Breast epithelium (tissue), 4 donors: Measurements from ENCODE around the gene ADNP. TPM values are rescaled to one million over a fixed set of nuclear protein-coding genes. Genes with fewer than 3 reads are reported as not detected.
A peak's percentile ranks its signal among the peaks of the same experiment; 100 is the strongest.

Experiments
- DNase-seq, 2 donors: peaks; one replicate each; pipeline ENCODE4 v3.0.0-alpha.2; 2019; ENCODE audit warnings: low spot score in 2 of 2
- H3K27ac ChIP-seq, 2 donors: fragments of 200-600 bp; sonication (generic) in 1 of 2; one replicate each; pipeline ENCODE4 v1.5.1; 2016 to 2019; ENCODE audit warnings: mild to moderate bottlenecking in 1 of 2
- H3K27me3 ChIP-seq, 2 donors: fragments of 200-600 bp; sonication (generic) in 1 of 2; one replicate each; pipeline versions ENCODE4 v1.5.1 to v1.6.0; 2017 to 2019; ENCODE audit warnings: control low read depth in 1 of 2, mild to moderate bottlenecking in 1 of 2
- H3K36me3 ChIP-seq: fragments of 200-600 bp; one replicate; pipeline ENCODE4 v1.5.1; 2019
- H3K4me1 ChIP-seq, 2 donors: fragments of 200-600 bp; sonication (generic); one replicate each; pipeline ENCODE4 v1.5.1; 2016 to 2019; ENCODE audit warnings: control low read depth in 1 of 2
- H3K4me3 ChIP-seq, 3 donors: fragments of 200-600 bp; sonication (generic); 1 replicate in 2 of 3; 2 replicates in 1 of 3; pipeline ENCODE4 v1.5.1; 2016 to 2019; ENCODE audit warnings: mild to moderate bottlenecking in 3 of 3, moderate library complexity in 2 of 3
- H3K9me3 ChIP-seq, 2 donors: fragments of 200-600 bp; sonication (generic) in 1 of 2; one replicate each; pipeline ENCODE4 v1.5.1; 2016 to 2019; ENCODE audit warnings: control low read depth in 1 of 2
- CTCF ChIP-seq, 3 donors: fragments of 450-650 bp; IDR thresholded peaks; one replicate each; pipeline ENCODE4 v1.5.1; 2016 to 2017; ENCODE audit warnings: antibody characterized with exemption in 3 of 3, mild to moderate bottlenecking in 3 of 3, moderate library complexity in 3 of 3
- POLR2A ChIP-seq: fragments of 450-650 bp; IDR thresholded peaks from one replicate; pipeline ENCODE4 v1.6.1; 2016; ENCODE audit warnings: antibody characterized with exemption, mild to moderate bottlenecking, moderate library complexity
- POLR2AphosphoS5 ChIP-seq, 3 donors: sonication (generic); formaldehyde crosslinking; IDR thresholded peaks; one replicate each; pipeline ENCODE4 v1.6.1; 2017; ENCODE audit warnings: antibody characterized with exemption in 3 of 3
- intact Hi-C: fragments of 100-400 bp; cut with DNase I; formaldehyde crosslinking; loops from one replicate; pipeline ENCODE4 v1.15.1; 2023; ENCODE audit warnings: low total_unique reads
- total RNA-seq, 3 donors: library from RNA; depleted of rRNA; stranded (reverse); fragments of >200 nt; gene quantifications; one replicate each; pipeline ENCODE4 v1.1.0, GENCODE V29; 2016

ADNP gene
- total RNA-seq, 3 donors from 2014 or later, result 51.7 to 70.2 (median 60.0) TPM

- Histone ChIP-seq H3K36me3 (no peaks in the 10 kb centered on the region), H3K27ac (no peak overlapping the region), H3K4me3 (no peak overlapping the region), H3K27me3 (no peaks in the 10 kb centered on the region), H3K4me1 (no peaks in the 10 kb centered on the region), H3K9me3 (no peaks in the 10 kb centered on the region)
- TF ChIP-seq CTCF (IDR thresholded peaks at IDR 0.05) (no peak), POLR2AphosphoS5 (IDR thresholded peaks at IDR 0.05) (no peak), POLR2A (no peak)
- intact Hi-C loops, result no loop called here
- DNase-seq, result no peak
Observed at GRCh38 chr20:50877232-50877743, 53.9 kb downstream of the ADNP start.

GRCh38 chr20:50876816-50877215 lies 54.4 kb downstream of the ADNP start:
- DNase-seq, result peak in 1 of 2 donors; percentile 33
- Histone ChIP-seq H3K4me3 (no peak overlapping the region), H3K27me3 (no peaks in the 10 kb centered on the region), H3K27ac (no peak overlapping the region), H3K36me3 (no peaks in the 10 kb centered on the region), H3K4me1 (no peaks in the 10 kb centered on the region), H3K9me3 (no peaks in the 10 kb centered on the region)
- intact Hi-C loops, result no loop called here
- TF ChIP-seq POLR2A, result no peak
- TF ChIP-seq CTCF (IDR thresholded peaks at IDR 0.05), result no peak
- no peak for TF ChIP-seq POLR2AphosphoS5 (IDR thresholded peaks at IDR 0.05)

- no peaks in the 10 kb centered on the region for H3K9me3 ChIP-seq
- H3K4me3 ChIP-seq, result no peak overlapping the region
- no peaks in the 10 kb centered on the region for H3K4me1 ChIP-seq
- DNase-seq, result peak in 1 of 2 donors; percentile 45
- TF ChIP-seq POLR2A (no peak), CTCF (IDR thresholded peaks at IDR 0.05) (no peak), POLR2AphosphoS5 (IDR thresholded peaks at IDR 0.05) (no peak)
- no peak overlapping the region for H3K27ac ChIP-seq
- H3K36me3 ChIP-seq, result no peaks in the 10 kb centered on the region
- H3K27me3 ChIP-seq, result no peaks in the 10 kb centered on the region
- intact Hi-C loops, result no loop called here
Observed at GRCh38 chr20:50876063-50876685, 55.1 kb downstream of the ADNP start.

GRCh38 chr20:50874758-50875665 lies 56.2 kb downstream of the ADNP start:
- Histone ChIP-seq H3K36me3 (no peaks in the 10 kb centered on the region), H3K27ac (no peak overlapping the region), H3K4me3 (no peak overlapping the region), H3K9me3 (no peaks in the 10 kb centered on the region), H3K27me3 (no peaks in the 10 kb centered on the region), H3K4me1 (no peaks in the 10 kb centered on the region)
- DNase-seq, result no peak
- no peak for TF ChIP-seq CTCF (IDR thresholded peaks at IDR 0.05)
- no peak for TF ChIP-seq POLR2A
- TF ChIP-seq POLR2AphosphoS5 (IDR thresholded peaks at IDR 0.05), result no peak
- intact Hi-C loops, result no loop called here
